ELR (cell line): ENCODE data around the gene KLK4.

Experiments
- DNase-seq: peaks from one replicate; pipeline ENCODE4 v3.0.0-alpha.2; 2015; ENCODE audit warnings: low read depth

The KLK4 gene, protein sequence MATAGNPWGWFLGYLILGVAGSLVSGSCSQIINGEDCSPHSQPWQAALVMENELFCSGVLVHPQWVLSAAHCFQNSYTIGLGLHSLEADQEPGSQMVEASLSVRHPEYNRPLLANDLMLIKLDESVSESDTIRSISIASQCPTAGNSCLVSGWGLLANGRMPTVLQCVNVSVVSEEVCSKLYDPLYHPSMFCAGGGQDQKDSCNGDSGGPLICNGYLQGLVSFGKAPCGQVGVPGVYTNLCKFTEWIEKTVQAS

DNA sequence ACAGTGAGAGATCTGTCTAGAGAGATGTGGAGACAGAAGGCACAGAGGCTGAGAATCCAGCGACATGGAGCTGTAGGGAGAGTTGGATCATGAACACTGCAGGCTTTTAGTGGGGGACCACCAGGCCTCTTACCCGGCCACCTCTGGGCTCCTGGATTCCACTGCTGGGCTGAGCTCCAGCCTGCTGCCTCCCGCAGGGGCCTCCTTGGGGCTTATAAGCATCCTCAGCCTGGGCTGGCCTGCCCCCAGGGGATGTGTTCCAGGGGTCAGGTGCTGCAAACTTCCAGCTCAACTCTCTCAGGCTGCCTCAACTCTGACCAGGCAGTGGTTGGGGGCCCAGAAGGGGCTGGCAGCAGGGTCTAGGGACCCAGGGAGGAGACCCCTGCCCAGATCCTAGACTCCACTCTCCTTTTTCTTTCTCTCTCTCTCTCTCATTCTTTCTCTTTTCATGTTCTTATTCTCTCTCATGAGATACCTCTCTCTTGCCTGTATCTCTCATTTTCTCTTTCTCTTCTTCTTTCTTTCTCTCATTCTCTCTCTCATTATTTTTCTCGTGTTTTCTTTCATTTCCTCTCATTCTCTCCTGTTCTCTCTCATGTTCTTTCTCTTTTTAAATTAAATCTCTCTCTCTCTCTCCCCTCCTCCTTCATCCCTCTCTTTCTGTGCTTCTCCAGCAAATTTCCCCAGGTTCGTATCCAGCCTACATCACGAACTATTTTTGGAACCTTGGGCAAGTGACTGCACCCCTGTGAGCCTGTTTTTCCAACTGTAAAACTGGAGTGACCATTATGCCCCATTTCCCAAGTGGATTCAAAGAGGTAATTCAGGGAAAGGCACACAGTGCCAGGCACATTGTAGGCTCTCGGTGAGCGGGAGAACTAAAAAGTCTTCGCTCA lies at the start of gene KLK4:
Gene KLK4 (minus strand): TSS at position 190 of the 896 bp plus-strand sequence. CDS start 657 bp downstream, outside the sequence.
- no peak for DNase-seq

DNA sequence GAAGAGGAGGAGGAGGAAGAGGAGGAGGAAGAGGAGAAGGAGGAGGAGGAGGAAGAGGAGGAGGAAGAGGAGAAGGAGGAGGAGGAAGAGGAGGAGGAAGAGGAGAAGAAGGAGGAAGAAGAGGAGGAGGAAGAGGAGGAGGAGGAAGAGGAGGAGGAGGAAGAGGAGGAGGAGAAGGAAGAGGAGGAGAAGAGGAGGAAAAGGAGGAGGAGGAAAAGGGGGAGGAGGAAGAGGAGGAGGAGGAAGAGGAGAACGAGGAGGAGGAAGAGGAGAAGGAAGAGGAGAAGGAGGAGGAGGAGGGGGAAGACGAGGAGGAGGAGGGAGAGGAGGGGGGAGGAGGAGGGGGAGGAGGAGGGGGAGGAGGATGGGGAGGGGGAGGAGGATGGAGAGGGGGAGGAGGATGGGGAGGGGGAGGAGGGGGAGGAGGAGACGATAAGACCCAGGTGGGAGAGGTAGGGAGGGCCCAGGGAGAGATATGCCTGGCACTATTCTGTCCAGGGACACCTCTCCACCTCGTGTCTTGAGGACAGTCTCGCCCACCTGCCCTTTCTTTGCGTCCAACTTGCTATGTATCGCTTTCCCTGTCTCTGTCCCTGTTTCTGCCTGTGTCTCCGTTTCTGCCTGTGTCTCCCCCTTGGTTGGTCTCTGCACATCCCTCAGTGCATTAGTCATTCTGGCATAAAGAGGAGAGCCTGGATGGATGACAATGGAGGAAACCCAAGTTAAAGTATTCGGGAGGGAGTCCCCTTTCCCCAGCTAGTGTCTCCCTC lies 48.7 kb upstream of the KLK4 start:
- peak; percentile 9 for DNase-seq

DNA sequence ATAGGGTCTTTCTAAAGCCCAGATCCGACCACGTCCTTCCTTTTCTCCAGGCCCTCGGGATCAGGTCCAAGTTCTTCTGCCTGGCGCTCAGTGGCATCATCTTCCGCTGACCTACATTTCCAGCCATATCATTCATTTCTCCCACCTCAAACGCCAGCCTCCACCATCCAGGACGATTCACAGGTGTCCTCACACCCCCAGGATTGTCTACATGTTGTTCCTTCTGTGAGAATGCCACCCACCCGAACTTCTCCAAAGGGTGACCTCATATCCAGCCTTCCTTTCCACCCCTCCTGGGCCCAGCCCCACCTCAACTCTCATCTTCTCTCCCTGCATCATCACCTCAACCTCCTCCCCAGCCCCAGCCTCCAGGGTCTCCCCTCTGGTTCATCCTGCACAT lies 46.4 kb upstream of the KLK4 start:
- DNase-seq = no peak

DNA sequence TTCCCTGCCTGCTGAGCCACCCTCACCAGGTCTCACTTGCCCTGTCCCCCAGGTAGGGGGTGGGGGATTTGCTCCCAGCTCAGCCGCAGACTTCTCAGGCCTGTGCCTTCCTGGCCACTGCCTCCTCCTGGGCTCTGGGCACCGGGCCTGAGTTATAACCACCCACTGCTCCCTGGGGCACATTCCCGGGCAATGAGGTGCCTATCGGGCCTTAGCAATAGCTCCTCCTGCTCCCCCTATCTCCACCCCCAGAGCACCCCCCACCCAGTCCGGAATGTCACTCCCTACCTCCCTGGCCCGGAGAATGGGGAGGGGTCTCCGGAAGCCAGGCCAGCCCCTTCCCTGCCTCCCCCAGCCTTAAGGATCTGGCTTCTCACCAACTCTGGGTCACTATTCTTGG lies 41.7 kb upstream of the KLK4 start, which contains the start of gene KLK5:
Gene KLK5 (minus strand): TSS at position 129 of the 400 bp plus-strand sequence. CDS start 381 bp downstream, outside the sequence.
- DNase-seq = no peak

DNA sequence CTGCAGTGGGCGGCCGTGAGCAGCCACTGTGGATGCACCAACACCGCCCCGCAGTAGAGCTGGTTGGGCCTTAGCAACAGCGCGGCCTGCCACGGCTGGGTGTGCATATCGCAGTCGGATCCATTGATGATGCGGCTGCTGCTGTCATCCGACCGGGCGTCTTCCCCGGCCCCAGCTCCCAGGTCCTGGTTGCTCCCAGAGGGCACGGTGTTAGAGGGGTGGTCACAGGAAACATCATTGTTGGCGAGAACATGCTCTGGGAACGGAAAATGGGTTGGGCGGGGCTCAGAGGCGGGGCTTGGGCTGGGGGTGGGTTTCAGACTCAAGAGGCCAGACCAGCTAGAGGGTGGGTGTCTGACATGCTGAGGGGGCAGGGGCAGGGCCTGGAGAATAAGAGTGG lies 38.7 kb upstream of the KLK4 start:
- no peak for DNase-seq

DNA sequence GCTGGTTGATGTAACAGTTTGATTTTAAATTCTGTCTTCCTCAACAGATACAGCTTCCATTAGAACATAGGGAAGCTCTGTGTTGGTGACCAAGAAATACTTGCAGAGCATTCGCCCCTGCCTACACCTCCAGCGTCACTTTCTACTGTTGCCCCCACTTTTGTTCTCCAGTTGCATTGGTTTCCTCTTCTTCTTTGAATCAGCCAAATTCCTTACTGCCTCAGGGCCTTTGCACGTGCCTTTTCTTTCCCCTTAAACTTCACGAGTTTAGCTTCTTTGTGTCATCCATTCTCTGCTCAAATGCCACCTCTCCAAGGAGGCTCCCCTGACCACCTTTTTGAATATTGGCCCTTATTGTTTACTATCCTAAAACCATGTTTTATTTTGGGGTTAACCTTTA lies 35.9 kb upstream of the KLK4 start:
- DNase-seq = no peak

DNA sequence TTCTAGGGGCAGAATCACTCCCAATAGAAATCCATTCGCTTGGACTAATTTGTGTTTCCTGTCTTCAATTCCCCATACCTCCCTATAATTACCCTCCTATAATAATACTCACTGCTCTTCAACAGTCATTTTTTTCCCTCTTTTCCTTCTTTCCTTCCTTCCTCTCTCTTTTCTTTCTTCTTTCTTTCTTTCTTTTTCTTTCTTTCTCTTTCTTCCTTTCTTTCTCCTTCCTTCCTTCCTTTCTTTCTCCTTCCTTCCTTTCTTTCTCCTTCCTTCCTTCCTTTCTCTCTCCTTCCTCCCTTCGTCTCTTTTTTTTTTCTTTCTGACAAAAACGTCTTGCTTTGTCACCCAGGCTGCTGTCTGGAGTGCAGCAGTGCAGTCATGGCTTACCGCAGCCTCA lies 33.6 kb upstream of the KLK4 start:
- no peak for DNase-seq

DNA sequence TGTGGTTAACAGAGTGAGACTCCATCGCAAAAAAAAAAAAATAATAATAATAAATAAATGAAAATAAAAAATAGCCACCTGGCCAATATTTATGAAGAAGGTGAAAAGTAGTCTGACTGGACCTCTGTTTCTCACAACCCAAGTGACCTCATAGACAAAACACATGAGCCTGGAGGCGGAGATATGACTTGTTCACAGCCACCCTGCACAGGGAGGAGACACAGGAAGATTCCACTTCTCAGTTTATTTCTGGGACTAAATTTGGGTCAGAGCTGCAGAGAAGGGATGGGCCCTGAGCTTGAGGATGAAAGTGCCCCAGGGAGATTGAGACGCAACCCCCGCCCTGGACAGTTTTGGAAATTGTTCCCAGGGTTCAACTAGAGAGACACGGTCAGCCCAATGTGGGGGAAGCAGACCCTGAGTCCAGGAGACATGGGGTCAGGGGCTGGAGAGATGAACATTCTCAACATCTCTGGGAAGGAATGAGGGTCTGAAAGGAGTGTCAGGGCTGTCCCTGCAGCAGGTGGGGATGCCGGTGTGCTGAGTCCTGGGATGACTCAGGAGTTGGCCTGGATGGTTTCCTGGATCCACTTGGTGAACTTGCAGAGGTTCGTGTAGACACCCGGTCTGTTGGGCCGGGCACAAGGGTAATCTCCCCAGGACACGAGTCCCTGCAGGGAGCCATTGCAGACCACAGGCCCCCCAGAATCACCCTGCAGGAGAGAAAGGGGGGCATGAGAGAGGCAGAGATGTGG lies 32.1 kb upstream of the KLK4 start:
- DNase-seq = no peak

DNA sequence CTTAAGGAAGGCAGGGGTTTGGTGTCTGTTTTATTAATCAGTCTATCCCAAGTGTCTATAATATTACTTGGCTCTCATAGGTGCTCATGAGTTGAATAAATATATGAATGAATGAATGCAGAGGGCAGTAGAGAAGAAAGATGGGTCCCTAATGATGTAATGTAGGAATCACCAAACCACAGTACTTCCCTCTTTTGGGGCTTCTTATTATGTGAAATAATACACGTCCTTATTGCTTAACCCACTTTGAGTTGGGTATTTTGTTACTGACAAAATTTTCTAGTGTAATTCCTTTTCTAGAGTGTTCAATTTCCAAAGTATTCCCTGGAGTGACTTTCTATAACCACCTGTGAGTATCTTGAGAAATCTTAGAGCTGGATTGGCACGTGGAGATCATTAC lies 28.4 kb upstream of the KLK4 start:
- no peak for DNase-seq

DNA sequence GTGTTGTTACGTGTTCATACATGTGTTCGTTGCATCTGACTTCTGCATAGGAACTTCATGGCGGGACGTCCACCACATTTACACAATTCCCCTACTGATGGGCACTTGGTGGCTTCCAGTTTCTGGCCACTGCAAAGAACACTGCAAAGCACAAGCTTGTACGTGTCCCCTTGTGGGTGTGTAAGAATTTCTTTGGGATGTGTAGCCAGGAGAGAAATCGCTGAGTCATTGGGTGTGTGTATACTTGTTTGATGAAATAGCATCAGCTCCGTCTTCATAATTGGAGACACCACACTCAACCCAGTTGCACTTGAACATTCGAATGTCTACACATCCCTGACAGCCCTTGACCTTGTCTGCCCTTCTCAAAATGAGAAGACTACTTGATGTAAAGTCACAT lies 22.4 kb upstream of the KLK4 start:
- peak; percentile 27 for DNase-seq

DNA sequence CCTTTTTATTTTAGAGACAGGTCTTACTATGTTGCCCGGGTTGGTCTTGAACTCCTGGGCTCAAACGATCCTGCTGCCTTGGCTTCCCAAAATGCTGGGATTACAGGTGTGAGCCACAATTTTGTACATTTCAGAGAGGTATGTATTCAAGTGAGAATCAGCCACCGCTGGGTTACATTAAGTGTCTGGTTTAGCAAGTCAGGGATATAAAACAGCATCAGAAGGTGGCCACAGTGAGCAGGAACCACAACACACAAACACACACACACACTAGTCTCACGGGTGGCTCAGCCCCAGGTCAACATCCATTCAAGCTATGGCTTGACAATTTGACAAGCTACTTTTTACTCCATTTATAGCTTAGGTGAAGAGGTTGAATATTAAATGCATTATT lies 21.5 kb upstream of the KLK4 start:
- no peak for DNase-seq

DNA sequence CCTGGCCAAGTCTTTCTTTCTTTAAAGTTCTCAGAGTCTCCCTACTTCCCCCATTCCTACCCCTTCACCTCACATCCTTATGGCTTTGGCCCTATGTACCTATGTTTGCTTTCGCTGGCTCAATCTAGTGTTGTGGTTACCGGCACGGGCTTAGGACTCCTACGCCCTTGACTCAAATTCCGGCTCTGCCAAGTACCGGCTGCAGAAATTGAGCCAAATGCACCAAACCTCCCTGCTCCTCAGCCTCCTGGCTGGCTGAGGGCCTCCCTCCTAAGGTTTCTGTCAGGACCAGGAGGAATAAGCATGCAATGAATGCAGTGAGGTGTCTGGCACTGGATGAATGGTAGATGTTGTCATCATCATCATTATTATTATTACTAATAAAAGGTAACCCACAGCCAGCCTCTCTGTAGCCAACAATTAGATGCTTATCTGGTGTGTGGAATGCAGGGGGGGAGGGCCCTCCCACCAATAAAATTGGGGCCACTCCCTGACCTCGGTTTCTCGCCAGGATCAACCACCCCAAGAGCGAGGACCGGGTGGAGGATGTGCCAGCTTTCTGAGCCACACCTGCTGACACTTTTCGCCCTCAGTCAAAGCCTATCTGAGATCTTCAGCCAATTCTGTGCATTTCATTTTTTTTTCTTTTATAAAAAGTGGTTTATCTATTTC lies 21.0 kb upstream of the KLK4 start:
- DNase-seq = no peak

DNA sequence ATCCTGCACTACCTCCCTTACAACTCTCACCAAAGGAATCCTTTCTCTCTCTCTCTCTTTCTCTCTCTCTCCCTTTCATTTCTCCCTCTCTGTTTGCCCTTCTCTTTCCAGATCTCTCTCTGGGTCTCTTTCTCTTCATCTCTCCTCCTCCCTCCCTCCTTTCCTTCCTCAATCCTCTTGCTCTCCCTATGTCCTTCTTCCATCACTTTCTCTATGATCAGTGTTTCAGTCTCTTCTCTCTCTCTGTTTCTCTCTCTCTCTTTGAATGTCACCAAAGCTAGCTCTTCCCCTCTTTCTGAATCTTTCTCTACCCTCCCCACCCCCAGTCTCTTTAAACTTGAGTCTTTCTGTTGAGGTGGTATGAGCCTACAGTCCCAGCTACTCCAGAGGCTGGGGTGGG lies 19.8 kb upstream of the KLK4 start:
- no peak for DNase-seq

DNA sequence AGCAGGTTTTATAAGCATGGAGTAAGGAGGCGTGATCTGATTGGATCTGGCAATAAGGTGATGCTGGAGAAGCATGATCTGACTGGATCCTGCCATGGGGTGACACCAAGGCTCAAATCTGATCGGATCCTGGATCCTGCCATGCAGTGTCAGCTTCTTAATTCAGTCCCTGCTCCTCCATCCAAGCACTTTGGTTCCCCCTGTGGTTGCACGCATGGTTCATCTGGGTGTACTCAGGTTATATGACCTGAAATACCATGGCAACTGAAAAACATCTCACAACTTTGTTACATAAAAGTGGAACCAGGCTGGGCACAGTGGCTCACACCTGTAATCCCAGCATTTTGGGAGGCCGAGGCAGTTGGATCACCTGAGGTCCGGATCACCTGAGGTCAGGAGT lies 17.6 kb upstream of the KLK4 start:
- DNase-seq = no peak

DNA sequence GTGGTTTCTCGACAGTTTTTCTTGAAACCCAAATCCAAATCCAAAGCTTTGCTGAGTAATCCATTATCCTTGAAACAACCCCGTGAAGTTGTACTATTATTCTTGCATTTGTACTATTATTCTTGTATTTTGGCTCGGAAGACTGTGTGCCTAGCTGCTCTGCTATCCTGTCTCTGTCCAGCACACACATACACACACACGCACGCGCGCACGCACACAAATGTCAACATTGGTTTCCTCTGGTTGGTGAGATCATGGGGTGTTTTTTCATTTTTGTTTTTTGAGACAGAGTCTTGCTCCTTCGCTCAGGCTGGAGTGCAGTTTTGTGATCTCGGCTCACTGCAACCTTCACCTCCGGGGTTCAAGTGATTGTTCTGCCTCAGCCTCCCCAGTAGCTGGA lies 14.9 kb upstream of the KLK4 start:
- DNase-seq = no peak

DNA sequence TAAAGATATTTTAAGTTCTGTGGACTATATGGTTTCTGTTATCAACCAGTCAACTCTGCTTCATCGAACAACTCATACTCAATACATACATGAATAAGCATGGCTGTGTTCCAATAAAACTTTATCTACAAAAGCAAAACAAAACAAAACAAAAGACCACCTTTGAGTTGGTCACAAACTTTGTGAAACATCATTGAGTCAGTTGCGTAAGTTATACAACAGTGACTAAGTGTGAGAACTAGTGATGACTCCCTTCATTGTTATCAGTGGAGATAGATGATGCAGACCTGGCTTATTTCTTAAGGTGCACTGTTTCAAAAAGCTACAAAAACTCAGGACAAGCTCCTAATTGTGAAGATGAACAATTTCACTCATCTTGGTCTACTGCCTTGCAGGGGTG lies 14.5 kb upstream of the KLK4 start:
- peak; percentile 55 for DNase-seq

DNA sequence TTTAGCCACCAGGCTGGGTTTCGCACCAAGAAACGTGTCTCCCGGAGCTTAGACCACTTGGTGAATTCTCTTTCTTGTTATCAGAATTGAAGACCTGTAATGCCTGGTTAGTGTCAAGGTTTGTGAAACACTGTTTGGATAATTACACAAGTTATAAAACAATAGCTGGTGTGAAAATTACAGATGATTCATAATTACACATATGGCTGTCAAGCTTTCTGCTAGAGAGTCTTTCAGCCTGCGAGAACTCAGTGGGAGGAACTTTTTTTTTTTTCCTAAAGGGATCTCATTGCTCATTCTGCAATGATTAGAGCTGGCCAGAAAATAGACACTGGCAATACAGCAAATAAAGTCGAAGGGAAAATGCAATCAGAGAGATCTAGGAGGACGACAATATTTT lies 13.4 kb upstream of the KLK4 start:
- DNase-seq = no peak

DNA sequence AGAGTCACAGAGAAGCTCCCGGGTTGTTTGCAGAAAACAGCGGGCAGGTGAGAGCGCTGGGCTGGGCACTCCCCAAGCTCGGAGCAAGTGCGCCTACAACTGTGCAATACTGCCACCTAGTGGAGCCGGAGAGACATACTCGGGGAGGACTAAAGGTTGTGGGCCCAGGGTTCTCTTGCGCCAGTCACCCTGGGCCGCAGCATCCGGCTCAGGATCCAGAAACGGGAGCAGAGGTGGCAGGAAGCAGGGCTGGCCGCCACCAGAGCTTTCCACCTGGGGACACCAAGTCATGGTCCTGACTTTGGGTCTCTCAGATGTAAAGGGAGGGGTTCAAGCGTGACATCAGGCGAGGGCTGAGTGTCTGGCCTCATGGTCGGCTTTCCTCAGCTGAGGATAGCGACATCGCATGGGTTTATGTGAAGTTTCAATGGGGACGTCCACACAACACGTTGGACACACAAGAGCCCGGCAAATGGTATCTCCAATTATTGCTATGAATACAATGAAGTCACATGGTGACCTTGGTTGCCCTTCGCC lies 11.2 kb upstream of the KLK4 start:
- peak; percentile 82 for DNase-seq

DNA sequence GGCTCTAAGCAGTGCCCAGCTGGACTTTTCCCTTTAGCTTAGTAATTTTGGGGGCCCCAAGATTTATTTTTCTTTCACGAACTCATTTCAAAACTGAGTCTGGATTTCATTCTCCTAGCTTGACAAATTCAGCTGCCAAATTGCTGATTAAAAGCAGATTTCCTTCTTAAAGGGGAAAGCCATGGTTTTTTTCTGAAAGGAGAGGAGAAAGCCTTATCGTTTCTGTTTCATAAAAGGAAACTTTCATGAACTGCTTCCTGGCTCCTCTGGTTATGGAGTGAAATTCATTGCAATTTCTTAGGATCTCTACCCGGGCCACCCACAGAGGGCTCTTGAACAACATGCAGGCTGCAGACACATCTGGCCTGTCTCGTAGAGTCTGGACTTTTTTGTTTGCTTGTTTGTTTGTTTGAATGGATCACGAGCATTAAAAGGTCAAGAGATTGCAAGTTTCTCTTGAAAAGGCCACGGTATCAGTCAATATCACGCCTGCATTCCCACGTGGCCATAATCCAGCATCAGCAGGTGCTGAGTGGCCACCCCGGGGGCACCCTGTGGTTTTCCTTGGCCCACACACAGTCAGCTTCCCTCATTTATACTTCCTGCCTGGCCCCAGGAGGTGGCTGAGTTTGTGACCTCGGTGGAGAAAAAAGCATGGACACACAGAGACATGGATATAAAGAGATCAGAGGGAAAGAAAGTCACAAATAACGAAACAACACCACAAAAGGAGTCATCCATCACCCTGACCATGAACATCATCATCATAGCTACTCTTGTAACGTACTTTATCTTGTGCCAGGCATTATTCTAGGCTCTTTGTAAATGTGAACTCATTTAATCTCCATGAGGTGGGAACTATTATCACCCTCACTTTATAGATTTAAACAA lies 10.5 kb upstream of the KLK4 start:
- DNase-seq = peak; percentile 17

DNA sequence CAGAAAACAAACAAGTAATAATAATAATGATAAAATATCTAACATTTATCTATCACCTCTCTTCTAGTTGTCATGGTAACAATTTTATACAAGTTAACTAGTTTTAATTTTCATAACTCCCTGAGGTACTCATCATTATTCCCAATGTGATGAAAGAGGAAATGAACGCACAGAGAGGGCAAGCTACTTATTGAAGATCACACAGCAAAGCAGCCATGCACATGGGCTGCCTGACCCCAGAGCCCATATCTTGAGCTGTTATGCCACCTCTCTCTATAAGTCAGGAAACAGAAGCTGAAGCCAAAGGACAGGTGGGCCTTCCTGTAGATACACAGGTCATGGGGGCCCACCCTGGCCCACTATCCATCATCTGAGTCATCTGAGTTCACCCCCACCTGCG lies 4.9 kb upstream of the KLK4 start:
- DNase-seq = no peak
